GM15510 (cell line): ENCODE measurements around the gene TSC2.

Source experiments
- POLR2A ChIP-seq: IDR thresholded peaks from 3 replicates; pipeline ENCODE4 v1.6.1; 2011; ENCODE audit warnings: borderline replicate concordance; ENCODE audit not compliant: insufficient read length; ENCODE audit errors: extremely low read depth

The TSC2 gene

GRCh38 chr16:2058420-2058819 is 10.6 kb downstream of the TSC2 start:
- no peak for TF ChIP-seq POLR2A

GRCh38 chr16:2058872-2059271 is 11.1 kb downstream of the TSC2 start:
- TF ChIP-seq POLR2A, result no peak

GRCh38 chr16:2060346-2060745 is 12.6 kb downstream of the TSC2 start:
- no peak for TF ChIP-seq POLR2A

GRCh38 chr16:2061023-2061422 is 13.2 kb downstream of the TSC2 start:
- TF ChIP-seq POLR2A, result no peak

- TF ChIP-seq POLR2A, result no peak
Measured at GRCh38 chr16:2061526-2061925, 13.7 kb downstream of the TSC2 start.

GRCh38 chr16:2062801-2063200 is 15.0 kb downstream of the TSC2 start:
- TF ChIP-seq POLR2A, result no peak

- TF ChIP-seq POLR2A, result no peak
Measured at GRCh38 chr16:2063861-2064260, 16.1 kb downstream of the TSC2 start.

- no peak for TF ChIP-seq POLR2A
Measured at GRCh38 chr16:2064368-2064945, 16.7 kb downstream of the TSC2 start.

- TF ChIP-seq POLR2A, result no peak
Measured at GRCh38 chr16:2066139-2066538, 18.4 kb downstream of the TSC2 start.

- TF ChIP-seq POLR2A, result no peak
Measured at GRCh38 chr16:2070576-2071453, 23.0 kb downstream of the TSC2 start.

- TF ChIP-seq POLR2A, result no peak
Measured at GRCh38 chr16:2071454-2072202, 23.8 kb downstream of the TSC2 start.

GRCh38 chr16:2072926-2073325 is 25.1 kb downstream of the TSC2 start:
- TF ChIP-seq POLR2A, result no peak

- TF ChIP-seq POLR2A, result no peak
Measured at GRCh38 chr16:2074071-2074470, 26.3 kb downstream of the TSC2 start.

- TF ChIP-seq POLR2A, result no peak
Measured at GRCh38 chr16:2075631-2076030, 27.8 kb downstream of the TSC2 start.
